Keratinocyte (primary cell): ENCODE data around the gene MYLK3.

Source experiments
- EZH2 ChIP-seq: IDR thresholded peaks from one replicate; pipeline ENCODE4 v1.6.1; 2012; ENCODE audit warnings: inconsistent platforms, mild to moderate bottlenecking, low read length, moderate library complexity
- TF ChIP-seq, protein P1 (sequence below), 3 experiments: IDR thresholded peaks in 1 of 3; conservative IDR thresholded peaks in 1 of 3; optimal IDR thresholded peaks in 1 of 3; 2 replicates in 2 of 3; 3 replicates in 1 of 3; pipeline versions ENCODE3 to v1.5.1; 2011; ENCODE audit warnings: low read length in 3 of 3, mild to moderate bottlenecking in 3 of 3, moderate library complexity in 2 of 3, control low read depth in 1 of 3, inconsistent platforms in 1 of 3; ENCODE audit not compliant: insufficient read depth in 2 of 3; ENCODE audit errors: extremely low read depth in 1 of 3

DNA sequence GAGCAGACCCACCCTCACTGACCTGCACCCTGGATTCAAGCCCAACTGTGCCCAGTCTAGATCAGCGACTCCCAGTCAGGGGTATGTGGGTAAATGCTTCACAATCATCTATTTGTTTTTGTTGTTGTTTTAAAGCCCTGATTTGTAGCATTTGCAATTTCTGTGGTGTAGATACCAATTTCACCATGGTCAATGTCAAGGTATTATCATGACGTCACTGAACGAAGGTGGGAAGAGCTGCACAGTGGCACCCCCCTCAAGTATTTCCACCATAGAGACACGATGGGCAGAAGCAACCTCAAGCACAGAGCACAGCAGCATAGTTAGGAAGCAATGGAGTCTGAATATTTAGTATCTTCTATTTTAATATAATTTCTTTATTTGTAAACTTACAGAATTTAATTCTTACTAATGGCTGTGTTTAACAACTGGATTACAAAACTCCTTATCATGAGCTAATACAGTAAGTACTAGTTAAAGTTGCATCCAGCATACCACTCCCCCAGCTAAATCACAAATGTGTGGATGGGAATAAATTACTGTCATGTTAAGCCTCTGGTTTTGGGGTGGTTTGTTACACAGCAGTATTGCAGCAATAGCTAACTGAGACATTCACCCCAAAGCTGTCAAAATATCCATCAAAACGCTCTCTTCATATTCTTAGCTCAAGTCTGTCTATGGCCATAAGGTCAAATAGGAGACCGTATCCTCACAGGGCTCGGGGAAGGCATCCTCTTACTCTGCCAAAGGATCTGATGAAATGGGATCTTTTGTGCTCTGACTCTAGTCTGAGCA is 33.1 kb downstream of the MYLK3 start:
- TF ChIP-seq, protein P1, sequence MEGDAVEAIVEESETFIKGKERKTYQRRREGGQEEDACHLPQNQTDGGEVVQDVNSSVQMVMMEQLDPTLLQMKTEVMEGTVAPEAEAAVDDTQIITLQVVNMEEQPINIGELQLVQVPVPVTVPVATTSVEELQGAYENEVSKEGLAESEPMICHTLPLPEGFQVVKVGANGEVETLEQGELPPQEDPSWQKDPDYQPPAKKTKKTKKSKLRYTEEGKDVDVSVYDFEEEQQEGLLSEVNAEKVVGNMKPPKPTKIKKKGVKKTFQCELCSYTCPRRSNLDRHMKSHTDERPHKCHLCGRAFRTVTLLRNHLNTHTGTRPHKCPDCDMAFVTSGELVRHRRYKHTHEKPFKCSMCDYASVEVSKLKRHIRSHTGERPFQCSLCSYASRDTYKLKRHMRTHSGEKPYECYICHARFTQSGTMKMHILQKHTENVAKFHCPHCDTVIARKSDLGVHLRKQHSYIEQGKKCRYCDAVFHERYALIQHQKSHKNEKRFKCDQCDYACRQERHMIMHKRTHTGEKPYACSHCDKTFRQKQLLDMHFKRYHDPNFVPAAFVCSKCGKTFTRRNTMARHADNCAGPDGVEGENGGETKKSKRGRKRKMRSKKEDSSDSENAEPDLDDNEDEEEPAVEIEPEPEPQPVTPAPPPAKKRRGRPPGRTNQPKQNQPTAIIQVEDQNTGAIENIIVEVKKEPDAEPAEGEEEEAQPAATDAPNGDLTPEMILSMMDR (optimal IDR thresholded peaks at IDR 0.05 in 1 of 3, IDR thresholded peaks at IDR 0.05 in 1 of 3, conservative IDR thresholded peaks at IDR 0.05 in 1 of 3; ENCODE audit: extremely low read depth in 1 of 3, insufficient read depth in 2 of 3, low read length in 3 of 3) = no peak
- no peak for TF ChIP-seq EZH2
